ENCODE data around the gene RFTN1.

The RFTN1 gene

GRCh38 chr3:16373341-16373946, 140.1 kb downstream of the RFTN1 start:
- no peak for DNase-seq

DNA sequence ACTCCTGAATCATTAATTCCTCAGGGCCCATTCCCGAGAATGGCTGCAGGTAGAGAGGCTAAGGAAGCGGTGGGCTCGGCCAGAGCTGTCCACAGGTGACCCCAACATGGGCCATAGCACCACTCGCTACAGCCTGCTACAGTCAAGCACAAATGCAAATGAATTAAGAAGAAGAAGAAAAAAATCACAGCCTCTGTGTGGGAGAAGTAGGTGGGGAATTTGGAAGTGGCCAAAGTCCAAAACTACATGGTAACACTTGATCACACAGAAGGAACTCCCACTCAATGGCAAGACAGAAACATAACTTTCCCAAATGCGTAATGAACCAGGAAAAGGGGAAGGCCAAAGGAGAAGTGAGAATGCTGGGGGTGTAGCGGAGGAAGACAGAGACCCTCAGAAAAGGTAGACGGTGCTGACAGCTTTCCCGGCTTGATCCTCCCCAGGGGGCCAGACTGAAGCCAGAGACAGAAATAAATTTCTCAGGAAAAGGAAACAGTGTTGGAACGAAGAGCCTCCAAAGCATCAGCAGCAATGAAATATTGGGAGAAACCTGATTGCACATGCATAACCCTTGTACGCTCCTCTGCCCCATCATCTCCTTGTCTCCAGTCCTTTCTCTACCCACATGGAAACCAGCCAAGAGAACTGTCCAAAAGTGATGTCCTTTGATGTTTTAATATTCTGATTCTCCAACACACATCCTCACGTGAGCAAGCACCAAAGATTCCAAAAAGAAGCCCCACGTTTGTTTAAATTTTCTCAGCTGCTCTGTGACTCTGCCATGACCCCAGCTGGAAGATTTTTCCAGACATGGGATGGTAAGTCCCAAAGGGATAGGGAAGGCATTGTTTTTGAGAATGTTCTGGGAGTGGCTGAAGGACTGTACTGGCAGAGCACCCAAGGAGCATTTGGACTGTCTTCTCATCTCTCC, 140.9 kb downstream of the RFTN1 start:
- no peak for DNase-seq

GRCh38 chr3:16370872-16371740, 142.4 kb downstream of the RFTN1 start:
- DNase-seq, result no peak

DNA sequence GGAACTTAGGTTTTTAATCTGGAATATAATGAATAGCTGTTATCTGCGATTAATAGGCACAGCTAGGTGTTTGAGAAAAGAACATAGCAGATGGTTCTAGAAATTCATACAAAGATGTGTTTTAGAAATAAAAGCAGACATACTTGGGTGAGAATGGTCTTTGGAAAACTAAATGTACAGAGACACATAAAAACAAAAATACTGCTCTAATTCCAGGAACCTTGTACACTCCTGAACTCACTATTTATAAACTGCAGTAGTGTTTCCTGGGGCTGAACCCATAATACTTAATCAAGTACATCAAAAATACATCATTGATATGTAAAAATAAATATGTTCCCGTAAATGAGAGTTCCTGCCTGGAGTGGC, 143.0 kb downstream of the RFTN1 start:
- no peak for DNase-seq

- DNase-seq, result no peak
Measured at GRCh38 chr3:16369885-16370284, 143.6 kb downstream of the RFTN1 start.

DNA sequence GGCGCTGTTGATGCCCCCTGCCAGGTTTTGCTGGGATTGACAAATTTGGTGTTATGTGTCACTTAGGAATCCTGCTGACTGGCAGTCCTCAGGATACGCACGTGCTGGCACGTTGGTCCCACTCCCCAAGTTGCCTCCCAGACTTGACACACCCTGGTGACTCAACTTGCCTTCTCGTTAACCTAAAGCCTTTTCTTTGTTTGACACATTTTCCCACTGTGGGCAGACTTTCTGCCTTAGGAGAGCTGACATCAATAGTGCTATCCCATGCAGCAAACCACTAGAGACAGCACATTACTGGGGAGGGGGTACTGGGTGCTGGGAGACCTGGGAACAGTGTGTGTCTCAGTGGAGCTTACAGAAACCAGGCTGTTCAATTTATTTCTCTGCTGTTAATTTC, 144.2 kb downstream of the RFTN1 start:
- no peak for DNase-seq

- no peak for DNase-seq
Measured at GRCh38 chr3:16366581-16366980, 146.9 kb downstream of the RFTN1 start.

DNA sequence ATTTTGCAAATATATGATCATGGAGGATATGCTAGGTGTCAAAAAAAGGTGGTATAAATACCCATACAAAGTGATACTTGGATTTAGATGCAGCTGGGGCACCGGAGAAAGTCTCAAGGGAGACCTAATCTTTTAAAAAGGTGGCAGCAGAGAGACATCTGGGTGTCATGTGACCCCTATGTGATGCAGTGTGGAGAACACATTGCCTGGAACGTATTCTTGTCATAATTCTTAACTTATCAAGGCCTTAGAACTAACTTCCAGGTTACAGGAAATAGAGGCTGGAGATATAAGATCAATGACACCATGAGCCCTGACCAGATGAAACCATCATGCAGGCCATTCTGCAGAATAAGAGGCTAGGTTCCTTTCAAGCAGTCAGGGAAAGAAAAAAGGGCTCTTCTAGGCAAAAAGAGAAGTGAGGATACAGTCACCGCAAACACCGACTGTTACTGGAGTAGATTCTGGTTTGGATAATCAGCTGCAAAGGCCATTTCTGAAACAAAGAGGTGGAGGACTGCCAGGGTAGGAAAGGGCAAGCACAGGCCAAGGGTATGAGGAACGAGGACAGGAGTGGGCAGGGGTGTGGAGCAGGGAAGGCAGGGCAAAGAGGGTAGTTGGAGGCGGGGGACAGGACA, 147.9 kb downstream of the RFTN1 start:
- no peak for DNase-seq

- DNase-seq, result no peak
Measured at GRCh38 chr3:16364963-16365362, 148.5 kb downstream of the RFTN1 start.

DNA sequence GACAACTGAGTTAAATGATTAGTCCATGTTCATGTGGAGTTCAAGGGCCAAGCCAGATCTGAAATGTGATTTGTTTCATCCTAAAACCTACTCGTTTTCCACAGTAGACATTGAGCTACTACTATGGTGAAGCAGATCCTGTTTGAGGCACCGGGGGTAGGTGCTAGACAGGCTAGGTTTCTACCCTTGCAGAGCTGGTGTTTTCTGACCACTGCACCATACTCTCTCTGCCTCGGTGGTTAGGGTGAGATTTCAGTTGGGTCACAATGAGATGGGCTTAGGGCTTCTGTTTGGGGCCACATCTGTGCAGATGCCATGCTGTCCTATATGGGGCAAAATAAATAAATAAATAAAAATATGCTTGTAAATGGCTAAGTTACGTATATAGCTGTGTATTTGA, 149.2 kb downstream of the RFTN1 start:
- no peak for DNase-seq

- no peak for DNase-seq
Measured at GRCh38 chr3:16363636-16364035, 149.9 kb downstream of the RFTN1 start.

DNA sequence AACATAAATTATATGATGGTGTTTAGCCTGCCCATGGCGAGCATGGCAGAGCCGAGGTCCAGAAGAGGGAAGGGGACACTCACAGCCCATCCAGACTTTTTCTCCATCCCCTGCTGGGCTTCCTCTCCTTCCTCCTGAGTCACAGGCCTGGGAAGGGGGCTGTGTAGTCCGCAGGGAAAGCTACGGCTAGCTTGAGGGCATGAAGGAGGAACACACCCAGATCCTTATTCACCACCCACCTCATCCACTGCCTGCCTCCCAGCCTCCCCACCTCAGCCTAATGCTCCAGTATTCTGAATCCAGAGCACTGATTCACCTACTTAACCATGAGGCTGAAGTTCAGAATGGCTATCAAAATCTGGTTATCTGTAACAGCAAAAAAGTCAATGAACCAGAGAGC, 150.7 kb downstream of the RFTN1 start:
- no peak for DNase-seq

DNA sequence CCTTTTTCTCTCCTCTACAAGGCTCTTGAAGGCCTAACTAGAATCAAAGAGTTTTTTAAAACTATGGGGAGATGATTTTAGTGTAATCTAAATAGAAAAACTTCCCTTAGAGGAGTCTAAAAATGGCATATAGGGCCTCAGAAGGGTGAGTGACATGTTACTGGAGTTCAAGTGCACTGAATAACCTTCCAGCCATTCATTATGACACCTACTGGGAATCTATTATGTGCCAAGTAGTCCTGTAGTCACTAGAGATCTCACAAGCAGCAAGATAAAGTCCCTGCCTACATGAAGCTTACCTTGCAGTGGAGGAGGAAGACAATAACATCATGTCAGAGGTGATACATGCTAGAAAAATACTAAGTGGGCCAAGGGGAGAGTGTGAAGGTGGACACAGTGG, 152.4 kb downstream of the RFTN1 start:
- no peak for DNase-seq

DNA sequence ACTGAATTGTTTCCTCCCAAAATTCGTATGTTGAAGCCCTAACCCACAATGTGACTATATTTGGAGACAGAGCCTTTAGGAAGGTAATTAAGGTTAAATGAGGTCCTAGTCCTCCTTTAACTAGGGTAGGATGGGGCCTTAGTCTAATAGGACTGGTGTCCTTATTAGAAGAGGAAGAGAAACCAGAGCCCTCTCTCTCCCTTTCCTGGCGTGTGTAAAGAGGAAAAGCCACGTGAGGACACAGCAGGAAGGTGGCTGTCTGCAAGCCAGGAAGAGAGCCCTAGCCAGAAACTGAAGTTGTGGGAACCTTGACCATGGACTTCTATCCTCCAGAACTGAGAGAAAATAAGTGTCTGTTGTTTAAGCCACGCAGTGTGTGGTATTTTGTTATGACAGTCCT, 154.2 kb downstream of the RFTN1 start:
- no peak for DNase-seq

- DNase-seq, result no peak
Measured at GRCh38 chr3:16358336-16358735, 155.2 kb downstream of the RFTN1 start.

DNA sequence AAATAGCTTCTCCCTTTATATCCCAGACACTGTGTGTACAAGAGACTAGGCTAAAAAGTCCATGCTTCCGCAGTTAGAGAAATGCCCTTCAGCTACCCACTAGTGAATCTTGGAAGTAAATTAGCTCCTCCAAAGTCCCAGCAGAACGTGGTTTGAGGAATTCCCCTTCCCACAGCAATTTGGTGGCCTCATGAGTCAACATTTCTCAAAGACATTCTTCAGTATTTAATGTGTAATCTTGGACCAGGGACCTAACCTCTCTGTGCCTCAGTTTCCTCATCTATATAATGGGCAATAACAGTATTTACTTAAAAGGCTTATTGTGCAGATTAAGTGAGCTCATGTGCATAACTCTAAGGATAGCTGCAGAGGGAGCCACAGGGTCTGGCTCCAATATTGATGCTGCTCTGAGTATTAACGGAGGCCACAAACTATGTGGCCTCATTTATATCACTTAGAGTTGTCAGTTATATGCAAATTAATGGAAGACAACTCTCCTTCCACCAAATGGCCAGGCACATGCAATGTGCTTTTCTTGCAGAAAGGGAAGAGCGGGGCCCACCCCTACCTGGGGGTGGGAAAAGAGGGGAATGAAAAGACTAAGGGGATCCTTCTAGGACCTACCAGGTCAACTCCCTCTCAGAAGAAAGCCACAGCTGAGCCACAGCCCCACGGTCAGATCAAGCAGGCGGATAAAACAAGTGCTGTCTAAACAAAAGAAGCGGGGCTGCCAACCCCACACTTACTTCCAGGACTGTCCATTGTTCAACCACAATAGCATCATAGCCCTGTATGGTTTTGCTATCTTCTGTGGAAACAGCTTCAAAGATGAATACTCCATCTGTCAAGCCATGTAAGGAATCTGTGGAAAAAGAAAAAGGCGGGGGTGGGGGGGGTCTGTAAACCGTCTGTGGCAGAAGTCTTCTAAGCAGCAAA, 156.0 kb downstream of the RFTN1 start:
- no peak for DNase-seq

GRCh38 chr3:16355828-16356227, 157.7 kb downstream of the RFTN1 start:
- DNase-seq, result no peak

DNA sequence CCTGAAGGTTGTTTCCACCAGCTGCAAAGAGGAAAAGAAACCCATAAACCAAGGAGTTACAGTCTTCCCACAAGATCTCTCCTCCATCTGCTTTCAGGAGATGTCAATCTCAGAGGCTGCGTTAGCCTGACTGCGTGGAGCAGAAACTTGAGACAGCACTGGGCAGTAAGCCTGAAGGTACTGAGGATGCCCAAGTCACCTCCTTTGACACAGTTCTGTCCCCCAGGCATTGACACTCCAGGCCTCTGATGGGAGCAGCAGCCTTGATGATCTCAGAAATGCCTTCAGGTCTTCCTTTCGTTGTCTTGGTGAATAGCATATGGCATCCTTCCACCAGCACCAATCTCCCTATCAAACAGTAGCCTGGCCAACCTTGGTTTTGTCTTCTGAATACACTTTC, 159.2 kb downstream of the RFTN1 start:
- DNase-seq, result no peak

GRCh38 chr3:16352428-16352827, 161.1 kb downstream of the RFTN1 start:
- no peak for DNase-seq

DNA sequence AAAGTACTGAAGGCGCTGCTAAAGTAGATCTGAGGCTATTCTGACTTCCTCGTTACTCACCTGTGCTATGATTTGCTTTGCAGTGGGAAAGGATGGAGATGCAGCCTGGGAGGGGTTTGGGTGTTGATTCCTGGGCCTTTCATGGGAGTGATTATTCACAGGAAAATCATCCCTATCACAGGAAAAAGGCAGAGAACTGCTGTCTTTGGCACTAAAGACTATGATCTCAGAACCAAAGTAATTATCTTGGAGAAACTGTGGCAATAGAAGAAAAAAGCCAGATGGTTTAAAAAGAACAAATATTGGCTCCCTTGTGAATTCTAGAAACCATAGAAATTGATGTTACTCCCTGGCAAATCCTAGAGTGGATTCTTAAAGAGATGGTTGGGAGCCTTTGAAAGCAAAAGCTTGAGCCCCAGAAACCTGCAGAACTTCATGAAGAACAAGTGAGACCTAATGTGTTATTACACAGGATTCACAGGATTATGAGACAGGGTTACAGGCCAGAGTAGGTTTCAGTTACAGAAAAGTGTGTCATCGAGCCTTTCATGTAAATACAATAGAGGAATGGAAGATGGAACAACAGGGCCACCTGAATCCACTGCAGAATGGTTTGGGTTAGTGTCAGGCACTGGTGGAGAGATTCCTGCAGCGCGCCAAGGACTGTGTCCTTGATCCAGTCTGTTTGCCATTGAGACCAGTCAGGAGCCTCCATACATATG, 162.7 kb downstream of the RFTN1 start:
- no peak for DNase-seq

DNA sequence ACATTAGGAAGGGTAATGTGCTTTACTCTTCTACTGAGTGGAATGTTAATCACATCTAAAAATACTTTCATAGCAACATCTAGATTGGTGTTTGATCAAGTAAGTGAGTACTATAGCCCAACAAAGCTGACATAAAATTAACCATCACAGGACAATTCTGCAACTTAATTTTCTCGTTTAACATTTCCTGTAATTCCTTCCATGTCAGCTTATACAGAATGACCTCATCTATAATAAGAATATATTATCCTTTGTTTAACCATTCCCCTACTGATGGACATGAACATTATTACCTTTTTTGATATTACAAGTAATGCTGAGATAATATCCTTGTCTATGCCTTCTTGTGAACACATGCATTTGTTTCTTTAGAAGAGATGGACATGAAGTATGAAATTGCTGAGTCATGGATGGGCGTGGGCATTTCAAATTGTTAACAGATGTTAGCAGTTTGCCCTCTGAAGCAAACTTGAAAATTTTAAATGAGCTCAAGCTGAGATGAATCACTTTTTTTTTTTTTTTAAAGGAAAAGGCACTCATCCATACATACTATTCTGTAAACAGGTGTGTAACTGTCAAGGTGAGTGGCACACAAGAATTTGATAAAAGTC, 163.4 kb downstream of the RFTN1 start:
- no peak for DNase-seq
